HG02870 (cell line): ENCODE data around the gene RRAGC.

Experiments used
- ATAC-seq: cut with Tn5 transposase; IDR thresholded peaks from one replicate; pipeline ENCODE4 v1.9.1; 2021; ENCODE audit warnings: mild to moderate bottlenecking, moderate library complexity; ENCODE audit not compliant: unreplicated experiment

Gene RRAGC, protein sequence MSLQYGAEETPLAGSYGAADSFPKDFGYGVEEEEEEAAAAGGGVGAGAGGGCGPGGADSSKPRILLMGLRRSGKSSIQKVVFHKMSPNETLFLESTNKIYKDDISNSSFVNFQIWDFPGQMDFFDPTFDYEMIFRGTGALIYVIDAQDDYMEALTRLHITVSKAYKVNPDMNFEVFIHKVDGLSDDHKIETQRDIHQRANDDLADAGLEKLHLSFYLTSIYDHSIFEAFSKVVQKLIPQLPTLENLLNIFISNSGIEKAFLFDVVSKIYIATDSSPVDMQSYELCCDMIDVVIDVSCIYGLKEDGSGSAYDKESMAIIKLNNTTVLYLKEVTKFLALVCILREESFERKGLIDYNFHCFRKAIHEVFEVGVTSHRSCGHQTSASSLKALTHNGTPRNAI

DNA sequence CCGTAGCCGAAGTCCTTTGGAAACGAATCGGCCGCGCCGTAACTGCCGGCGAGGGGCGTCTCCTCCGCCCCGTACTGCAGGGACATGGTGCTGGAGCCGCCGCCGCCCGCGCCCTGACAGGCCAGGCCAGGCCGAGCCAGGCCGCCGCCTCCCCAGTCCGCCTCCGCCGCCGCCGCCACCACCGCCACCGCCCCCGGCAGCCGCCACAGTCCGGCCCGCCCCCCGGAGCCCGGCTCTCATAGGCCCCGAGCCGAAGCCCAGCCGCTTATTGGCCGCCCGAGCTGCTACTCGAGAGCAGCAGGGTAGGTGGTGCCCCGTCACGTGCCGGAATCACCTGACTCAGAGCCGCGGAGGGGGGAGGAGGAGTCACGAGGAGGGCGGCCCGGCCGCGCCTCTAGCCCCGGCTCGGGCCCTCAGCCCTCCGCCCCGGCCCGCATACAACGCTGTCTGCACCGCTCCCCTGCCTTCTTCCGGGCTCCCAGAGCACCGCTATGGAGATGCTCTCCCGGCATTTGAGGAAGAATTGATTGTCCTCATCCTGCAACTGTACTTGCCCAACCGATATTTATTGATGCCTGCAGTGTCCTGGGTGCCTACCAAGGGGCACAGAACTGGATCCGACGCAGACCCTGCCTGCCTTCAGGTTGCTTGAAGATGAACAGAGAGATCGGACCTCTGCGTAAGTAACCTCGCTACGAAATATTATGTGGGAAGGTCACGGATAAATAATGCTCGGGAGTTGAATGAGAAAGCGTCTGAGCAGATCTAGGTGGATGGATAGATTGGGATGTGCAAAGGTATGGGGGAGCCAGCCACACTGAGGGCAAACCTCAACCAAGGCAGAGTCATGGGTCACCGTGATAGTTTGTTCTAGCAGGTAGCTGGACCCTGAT lies at the start of gene RRAGC:
Gene RRAGC (minus strand): TSS at position 212 of the 893 bp plus-strand sequence. CDS start 126 bp downstream, at position 86.
- ATAC-seq = peak; percentile 94

GRCh38 chr1:38908821-38909220 lies 49.2 kb upstream of the RRAGC start:
- ATAC-seq = no peak

DNA sequence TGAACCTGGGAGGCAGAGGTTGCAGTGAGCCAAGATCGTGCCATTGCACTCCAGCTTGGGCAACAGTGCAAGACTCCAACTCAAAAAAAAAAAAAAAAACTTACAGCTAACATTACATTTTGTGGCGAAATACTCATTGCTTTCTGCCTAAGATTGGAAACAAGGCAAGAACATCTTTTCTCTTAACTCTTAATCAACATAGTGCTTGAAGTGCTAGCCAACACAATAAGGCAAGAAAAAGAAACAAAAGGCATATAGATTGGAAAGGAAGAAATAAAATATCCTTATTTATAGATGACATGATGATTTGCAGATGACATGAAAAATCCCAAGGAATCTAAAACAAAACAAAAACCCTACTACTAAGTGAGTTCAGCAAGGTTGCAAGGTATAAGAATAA lies 46.4 kb upstream of the RRAGC start:
- ATAC-seq = no peak

DNA sequence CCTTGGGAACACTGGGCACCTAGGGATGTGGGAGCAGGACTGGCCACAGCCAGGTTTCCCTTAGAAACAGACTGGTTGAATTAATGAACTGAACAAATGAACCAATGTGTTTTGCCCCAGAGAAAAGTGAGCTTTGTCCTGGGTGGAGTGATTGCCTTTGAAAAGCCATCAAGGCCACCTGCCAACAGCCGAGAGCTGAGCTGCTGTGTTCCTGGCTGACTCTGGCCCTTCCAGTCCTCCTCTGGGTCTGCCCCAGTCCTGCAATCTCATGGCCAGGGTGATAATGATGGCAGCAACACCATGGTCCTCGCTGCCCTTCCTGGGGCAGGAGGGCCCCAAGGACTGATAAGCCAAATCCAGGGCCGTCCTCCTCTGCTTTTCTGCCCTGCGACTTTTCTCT lies 40.0 kb upstream of the RRAGC start:
- ATAC-seq = no peak

DNA sequence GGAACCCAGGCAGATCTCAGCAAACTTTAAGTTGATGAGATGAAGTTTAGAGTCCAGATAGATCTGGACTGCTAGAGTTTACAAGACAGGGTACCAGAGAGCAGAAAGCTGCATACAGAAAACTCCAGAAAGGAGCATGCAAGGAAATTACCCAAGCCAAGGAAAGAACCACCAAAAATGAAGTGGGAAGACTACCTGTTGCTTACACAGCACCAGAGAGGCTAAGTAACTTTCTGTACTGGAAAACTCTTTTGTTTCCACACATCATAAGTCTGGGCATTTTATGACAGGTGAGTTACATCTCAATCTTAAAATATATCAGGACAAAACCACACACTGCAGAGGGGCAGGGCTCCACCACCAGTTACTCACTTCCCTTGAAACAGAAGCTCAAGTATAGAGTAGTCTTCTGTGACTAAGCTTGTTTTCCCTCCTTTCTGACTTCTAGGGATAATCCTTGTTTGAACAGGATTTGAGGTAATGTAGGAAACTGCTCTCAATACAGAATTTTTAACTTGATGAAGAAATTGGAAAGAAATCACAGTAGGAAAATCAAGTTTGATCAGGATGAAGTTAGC lies 39.2 kb upstream of the RRAGC start:
- no peak for ATAC-seq

DNA sequence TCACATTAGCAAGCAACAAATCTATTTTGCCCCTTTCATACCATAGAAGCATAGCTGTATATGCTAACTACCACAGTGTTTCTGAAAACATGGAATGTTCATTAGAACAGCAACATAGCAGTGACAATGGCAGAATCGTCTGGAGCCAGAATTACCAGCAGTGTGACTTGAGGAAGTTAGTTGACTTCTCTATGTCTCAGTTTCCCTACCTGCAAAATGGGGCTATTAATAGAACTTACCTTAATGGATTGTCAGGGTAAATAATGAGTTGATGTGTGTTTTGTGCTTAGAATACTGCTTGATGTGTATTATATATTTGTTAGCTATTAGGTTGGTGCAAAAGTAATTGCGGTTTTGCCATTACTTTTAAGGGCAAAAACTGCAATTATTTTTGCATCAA lies 36.6 kb upstream of the RRAGC start:
- ATAC-seq = no peak

DNA sequence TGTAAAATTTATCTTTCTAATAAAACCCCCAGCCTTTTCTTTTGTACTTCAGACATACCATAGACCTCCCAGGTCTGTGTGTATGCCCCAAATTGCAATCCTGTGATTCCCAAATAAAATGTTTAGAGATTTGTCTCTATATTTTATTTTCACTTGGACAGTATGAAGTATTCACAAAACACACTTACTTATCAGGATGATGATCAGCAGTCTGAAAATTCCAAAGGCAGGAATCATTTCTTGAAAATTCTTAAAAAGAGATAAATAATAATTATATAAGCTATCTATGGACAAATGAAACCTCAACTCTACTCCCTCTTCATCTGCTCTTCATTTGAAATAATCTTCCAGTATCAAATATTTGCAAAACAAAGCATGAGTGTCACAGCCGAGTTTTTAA lies 33.4 kb upstream of the RRAGC start:
- no peak for ATAC-seq

GRCh38 chr1:38891753-38892152 lies 32.2 kb upstream of the RRAGC start:
- ATAC-seq = no peak

DNA sequence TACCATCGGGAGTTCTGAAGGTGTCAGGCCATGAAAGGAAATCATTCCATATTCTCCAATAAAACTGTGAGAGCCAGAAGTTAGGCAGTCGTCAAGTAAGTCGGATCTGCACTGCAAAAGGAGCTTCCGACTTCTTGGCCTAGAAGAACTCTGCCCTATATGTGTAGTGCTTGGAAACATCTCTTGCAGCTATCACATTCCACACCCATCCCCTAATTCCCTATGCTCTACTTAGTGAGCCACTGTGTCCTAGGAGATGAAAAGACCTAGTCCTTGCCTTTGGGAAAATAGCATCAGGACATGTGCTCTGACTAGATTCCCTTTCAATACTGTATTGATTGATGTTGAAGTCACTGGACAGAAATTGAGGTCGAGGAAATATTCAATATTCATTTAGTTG lies 30.0 kb upstream of the RRAGC start:
- no peak for ATAC-seq

- no peak for ATAC-seq
Measured at GRCh38 chr1:38888423-38889333, 29.1 kb upstream of the RRAGC start.

DNA sequence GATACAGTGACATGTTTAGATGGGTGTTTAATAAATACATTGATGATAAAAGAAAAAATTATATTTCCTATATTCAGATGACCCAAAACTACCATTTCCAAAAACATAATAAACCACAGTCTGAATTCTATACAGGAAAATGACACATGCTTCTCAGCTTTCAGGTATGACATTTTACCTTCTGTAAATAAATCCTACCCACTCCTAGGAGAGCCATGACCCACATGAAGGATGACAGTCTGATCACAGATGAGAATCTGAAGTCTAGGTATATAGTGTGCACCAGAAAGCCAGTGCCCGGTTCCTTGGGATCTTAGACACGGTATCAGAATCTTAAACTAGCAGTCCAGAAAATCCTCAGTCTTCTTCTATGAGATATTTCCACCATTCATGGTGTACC lies 25.5 kb upstream of the RRAGC start:
- ATAC-seq = no peak

DNA sequence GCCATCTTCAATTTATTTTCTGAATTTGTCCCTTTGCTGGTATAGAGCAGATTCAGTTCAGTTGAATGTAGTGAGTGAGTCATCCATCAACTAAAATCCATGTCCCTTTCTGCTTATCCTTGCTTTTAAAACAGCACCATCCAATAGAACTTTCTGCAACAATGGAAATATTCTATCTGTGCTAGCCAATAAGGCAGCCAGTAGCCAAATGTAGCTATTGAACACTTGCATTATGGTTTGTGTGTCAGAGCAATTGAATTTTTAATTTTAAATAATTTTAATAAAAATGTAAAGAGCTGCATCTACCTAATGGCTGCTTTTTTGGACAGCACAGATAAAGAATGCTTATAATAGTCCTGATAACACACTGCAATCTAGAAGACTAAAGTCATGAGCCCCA lies 21.9 kb upstream of the RRAGC start, which contains the start of gene GJA9:
Gene GJA9 (minus strand): TSS at position 101 of the 400 bp plus-strand sequence. CDS start 5,489 bp downstream, outside the sequence.
- ATAC-seq = no peak

DNA sequence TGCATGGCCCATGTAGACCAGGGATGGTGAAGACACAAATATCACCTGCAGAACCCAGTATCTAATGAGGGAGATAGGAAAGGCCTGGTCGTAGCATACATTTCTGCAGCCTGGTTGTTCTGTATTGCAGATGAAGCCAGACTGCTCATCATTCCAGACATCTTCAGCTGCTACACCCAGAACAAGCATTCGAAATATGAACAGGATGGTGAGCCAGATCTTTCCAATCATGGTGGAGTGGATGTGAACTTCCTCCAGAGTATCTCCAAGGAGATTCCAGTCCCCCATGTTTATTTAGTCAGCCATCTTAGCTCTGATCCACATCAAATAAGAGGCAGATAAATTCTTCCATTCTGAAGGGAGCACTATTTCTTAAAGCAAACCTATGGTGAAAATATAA lies 16.2 kb upstream of the RRAGC start:
- ATAC-seq = no peak

GRCh38 chr1:38873027-38873969 lies 13.7 kb upstream of the RRAGC start, which contains the start of gene MYCBP:
MYCBP (minus strand) TSS chr1:38873348; CDS start chr1:38873305, 43 bp downstream.
- peak; percentile 98 for ATAC-seq

GRCh38 chr1:38872401-38873026 lies 12.9 kb upstream of the RRAGC start:
- no peak for ATAC-seq

DNA sequence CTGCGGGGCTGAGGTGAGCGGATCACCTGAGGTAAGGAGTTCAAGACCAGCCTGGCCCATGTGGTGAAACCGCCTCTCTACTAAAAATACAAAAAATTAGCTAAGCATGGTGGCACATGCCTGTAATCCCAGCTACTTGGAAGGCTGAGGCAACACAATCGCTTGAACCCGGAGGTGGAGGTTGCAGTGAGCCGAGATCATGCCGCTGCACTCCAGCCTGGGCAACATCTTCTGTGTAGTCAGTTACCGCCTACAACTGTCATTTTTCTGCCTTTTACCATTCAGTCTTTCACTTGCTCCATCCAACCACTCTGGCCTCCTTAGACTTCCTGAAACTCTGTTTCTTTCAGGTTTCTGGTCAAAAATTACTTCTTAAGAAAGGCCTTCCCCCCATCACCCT lies 11.4 kb upstream of the RRAGC start:
- ATAC-seq = no peak

- no peak for ATAC-seq
Measured at GRCh38 chr1:38867208-38867607, 7.6 kb upstream of the RRAGC start.

- no peak for ATAC-seq
Measured at GRCh38 chr1:38865112-38865715, 5.6 kb upstream of the RRAGC start.
